Neural progenitor cell (in vitro differentiated cells): ENCODE data around the gene ABHD6. TPM values are rescaled to one million over a fixed set of nuclear protein-coding genes. Genes with fewer than 3 reads are reported as not detected.

Experiments used
- DNase-seq: peaks from one replicate; pipeline ENCODE4 v3.0.0-alpha.2; 2016; ENCODE audit warnings: low spot score
- H2AFZ ChIP-seq: fragments of 200-600 bp; sonication (generic); replicated peaks from 2 replicates; pipeline ENCODE4 v1.6.1; 2016; ENCODE audit warnings: antibody characterized with exemption
- H3F3A ChIP-seq: fragments of 200-600 bp; sonication (generic); 2 replicates; pipeline ENCODE4 v1.6.1; 2016; ENCODE audit warnings: antibody characterized with exemption, low read depth
- H3K27ac ChIP-seq: fragments of 200-600 bp; sonication (generic); 2 replicates; pipeline ENCODE4 v1.5.1; 2016; ENCODE audit warnings: mild to moderate bottlenecking
- H3K27me3 ChIP-seq: fragments of 200-600 bp; sonication (generic); 2 replicates; pipeline ENCODE4 v1.6.1; 2016; ENCODE audit warnings: mild to moderate bottlenecking, moderate library complexity
- H3K36me3 ChIP-seq: fragments of 200-600 bp; sonication (generic); 2 replicates; pipeline ENCODE4 v1.5.1; 2016
- H3K4me1 ChIP-seq: fragments of 200-600 bp; sonication (generic); 2 replicates; pipeline ENCODE4 v1.6.1; 2016; ENCODE audit warnings: mixed run types
- H3K4me2 ChIP-seq: fragments of 200-600 bp; sonication (generic); 2 replicates; pipeline ENCODE4 v1.6.1; 2016
- H3K4me3 ChIP-seq: fragments of 200-600 bp; sonication (generic); 2 replicates; pipeline ENCODE4 v1.5.1; 2016
- H3K79me2 ChIP-seq: fragments of 200-600 bp; sonication (generic); 2 replicates; pipeline ENCODE4 v1.6.1; 2016; ENCODE audit warnings: low read depth
- H3K9ac ChIP-seq: fragments of 200-600 bp; sonication (generic); 2 replicates; pipeline ENCODE4 v1.6.1; 2016
- H3K9me3 ChIP-seq: fragments of 200-600 bp; sonication (generic); 2 replicates; pipeline ENCODE4 v1.5.1; 2016; ENCODE audit warnings: low read depth
- H4K20me1 ChIP-seq: fragments of 200-600 bp; sonication (generic); 2 replicates; pipeline ENCODE4 v1.6.1; 2016; ENCODE audit warnings: low read depth
- H3K27ac Mint-ChIP-seq: 3 replicates; pipeline ENCODE4 v1.8.0; 2021; ENCODE audit warnings: mixed read lengths
- H3K27me3 Mint-ChIP-seq: 2 replicates; pipeline ENCODE4 v1.8.0; 2022; ENCODE audit warnings: low read depth, mild to moderate bottlenecking, inconsistent platforms, moderate library complexity, mixed read lengths; ENCODE audit not compliant: insufficient read depth
- H3K36me3 Mint-ChIP-seq: 3 replicates; pipeline ENCODE4 v1.8.0; 2021; ENCODE audit warnings: mixed read lengths
- H3K4me1 Mint-ChIP-seq: 3 replicates; pipeline ENCODE4 v1.8.0; 2021; ENCODE audit warnings: mixed read lengths
- H3K4me3 Mint-ChIP-seq: 3 replicates; pipeline ENCODE4 v1.8.0; 2021; ENCODE audit warnings: mild to moderate bottlenecking, moderate library complexity, mixed read lengths
- H3K9me3 Mint-ChIP-seq: 3 replicates; pipeline ENCODE4 v1.8.0; 2020; ENCODE audit warnings: mixed read lengths
- CTCF ChIP-seq: fragments of 200-600 bp; sonication (generic); IDR thresholded peaks from 2 replicates; pipeline ENCODE4 v1.5.1; 2017; ENCODE audit warnings: antibody characterized with exemption, mild to moderate bottlenecking
- EZH2 ChIP-seq: fragments of 200-600 bp; sonication (generic); IDR thresholded peaks from 2 replicates; pipeline ENCODE4 v1.6.1; 2017; ENCODE audit warnings: antibody characterized with exemption, mild to moderate bottlenecking, moderate library complexity
- EZH2phosphoT487 ChIP-seq: fragments of 200-600 bp; sonication (generic); IDR thresholded peaks from 2 replicates; pipeline ENCODE4 v1.6.1; 2017; ENCODE audit warnings: antibody characterized with exemption
- total RNA-seq: library from RNA; depleted of rRNA; stranded (reverse); fragments of >200 nt; gene quantifications from 2 replicates; pipeline ENCODE4 v1.2.3, GENCODE V29; 2015; ENCODE audit warnings: low replicate concordance

The ABHD6 gene
- total RNA-seq, 1 donor from 2014 or later = 21.5 TPM

GRCh38 chr3:58329150-58329921, 91.7 kb downstream of the ABHD6 start:
- H3K9ac ChIP-seq = no peak overlapping the region
- no peaks in the 10 kb centered on the region for H3K36me3 ChIP-seq
- H3K4me1 ChIP-seq = peaks cover 11% of the 10 kb centered on the region
- H4K20me1 ChIP-seq = no peaks in the 10 kb centered on the region
- Mint-ChIP-seq H3K27ac (no peak overlapping the region), H3K9me3 (no peaks in the 10 kb centered on the region), H3K27me3 (peaks cover 5% of the 10 kb centered on the region), H3K4me1 (peaks cover 18% of the 10 kb centered on the region), H3K36me3 (no peaks in the 10 kb centered on the region), H3K4me3 (no peak overlapping the region)
- H3K27me3 ChIP-seq = peaks cover 16% of the 10 kb centered on the region
- H3K4me3 ChIP-seq = no peak overlapping the region
- no peaks in the 10 kb centered on the region for H3K79me2 ChIP-seq
- H3K9me3 ChIP-seq = no peaks in the 10 kb centered on the region
- no peak for TF ChIP-seq CTCF
- no peak for TF ChIP-seq EZH2phosphoT487
- no peak for TF ChIP-seq EZH2
- no peak for DNase-seq
- no peak overlapping the region for H2AFZ ChIP-seq
- H3K27ac ChIP-seq = no peak overlapping the region
- peaks cover 15% of the 10 kb centered on the region for H3F3A ChIP-seq
- no peak overlapping the region for H3K4me2 ChIP-seq

DNA sequence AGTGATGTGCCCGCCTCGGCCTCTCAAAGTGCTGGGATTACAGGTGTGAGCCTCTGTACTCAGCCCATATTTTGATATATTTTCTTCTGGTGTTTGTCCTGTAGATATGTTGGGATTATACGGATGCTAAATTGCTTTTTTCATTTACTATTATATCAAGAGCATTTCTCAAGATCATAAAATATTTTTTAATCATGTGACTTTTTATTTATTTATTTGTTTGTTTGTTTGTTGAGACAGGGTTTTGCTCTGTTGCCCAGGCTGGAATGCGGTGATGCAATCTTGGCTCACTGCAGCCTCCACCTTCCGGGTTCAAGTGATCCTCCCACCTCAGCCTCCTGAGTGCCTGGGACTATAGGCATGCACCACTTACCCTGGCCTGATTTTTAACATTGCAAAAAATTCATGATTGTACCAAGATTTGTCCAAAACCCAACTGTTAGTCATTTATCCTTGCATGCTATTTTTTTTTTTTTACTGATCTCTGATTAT, 92.4 kb downstream of the ABHD6 start:
- Histone ChIP-seq H3K4me3 (no peak overlapping the region), H3K9me3 (no peaks in the 10 kb centered on the region), H3K27ac (no peak overlapping the region), H3K36me3 (no peaks in the 10 kb centered on the region), H3F3A (peaks cover 14% of the 10 kb centered on the region), H3K9ac (no peak overlapping the region), H3K27me3 (peaks cover 16% of the 10 kb centered on the region), H3K4me2 (no peak overlapping the region), H3K79me2 (no peaks in the 10 kb centered on the region), H3K4me1 (peaks cover 14% of the 10 kb centered on the region), H4K20me1 (no peaks in the 10 kb centered on the region), H2AFZ (no peak overlapping the region)
- peaks cover 20% of the 10 kb centered on the region for H3K4me1 Mint-ChIP-seq
- no peaks in the 10 kb centered on the region for H3K9me3 Mint-ChIP-seq
- peaks cover 9% of the 10 kb centered on the region for H3K27me3 Mint-ChIP-seq
- DNase-seq = no peak
- no peak for TF ChIP-seq EZH2phosphoT487
- TF ChIP-seq CTCF = no peak
- no peak for TF ChIP-seq EZH2
- H3K4me3 Mint-ChIP-seq = no peak overlapping the region
- no peak overlapping the region for H3K27ac Mint-ChIP-seq
- no peaks in the 10 kb centered on the region for H3K36me3 Mint-ChIP-seq

- no peaks in the 10 kb centered on the region for H3K79me2 ChIP-seq
- H3F3A ChIP-seq = peaks cover 9% of the 10 kb centered on the region
- peaks cover 14% of the 10 kb centered on the region for H3K4me1 ChIP-seq
- no peak for TF ChIP-seq CTCF
- TF ChIP-seq EZH2 = no peak
- TF ChIP-seq EZH2phosphoT487 = no peak
- Mint-ChIP-seq H3K27ac (no peak overlapping the region), H3K27me3 (peaks cover 9% of the 10 kb centered on the region), H3K9me3 (no peaks in the 10 kb centered on the region), H3K4me3 (peak overlapping the region; percentile 86), H3K4me1 (peaks cover 19% of the 10 kb centered on the region), H3K36me3 (no peaks in the 10 kb centered on the region)
- H4K20me1 ChIP-seq = no peaks in the 10 kb centered on the region
- no peak for DNase-seq
- no peak overlapping the region for H2AFZ ChIP-seq
- no peak overlapping the region for H3K4me3 ChIP-seq
- peaks cover 16% of the 10 kb centered on the region for H3K27me3 ChIP-seq
- no peaks in the 10 kb centered on the region for H3K36me3 ChIP-seq
- no peak overlapping the region for H3K9ac ChIP-seq
- no peak overlapping the region for H3K4me2 ChIP-seq
- no peak overlapping the region for H3K27ac ChIP-seq
- H3K9me3 ChIP-seq = no peaks in the 10 kb centered on the region
Measured at GRCh38 chr3:58331593-58332152, 94.1 kb downstream of the ABHD6 start.
